ENCODE measurements around the gene CEP20.

The CEP20 gene

GRCh38 chr16:15897834-15898254 lies 9.4 kb upstream of the CEP20 start:
- no peak for DNase-seq (ENCODE audit: low read depth in 2 of 2)

GRCh38 chr16:15897121-15897780 lies 8.8 kb upstream of the CEP20 start:
- DNase-seq (ENCODE audit: low read depth in 2 of 2): no peak

- no peak for DNase-seq (ENCODE audit: low read depth in 2 of 2)
These were observed 6.4 kb upstream of the CEP20 start for GRCh38 chr16:15894571-15895374.

- DNase-seq (ENCODE audit: low read depth in 2 of 2): no peak
These were observed 3.1 kb upstream of the CEP20 start for GRCh38 chr16:15891508-15891907.

- DNase-seq (ENCODE audit: low read depth in 2 of 2): no peak
These were observed 1.1 kb downstream of the CEP20 start for GRCh38 chr16:15887283-15887682.

GRCh38 chr16:15886078-15886477 lies 2.3 kb downstream of the CEP20 start:
- DNase-seq (ENCODE audit: low read depth in 2 of 2): no peak

DNA sequence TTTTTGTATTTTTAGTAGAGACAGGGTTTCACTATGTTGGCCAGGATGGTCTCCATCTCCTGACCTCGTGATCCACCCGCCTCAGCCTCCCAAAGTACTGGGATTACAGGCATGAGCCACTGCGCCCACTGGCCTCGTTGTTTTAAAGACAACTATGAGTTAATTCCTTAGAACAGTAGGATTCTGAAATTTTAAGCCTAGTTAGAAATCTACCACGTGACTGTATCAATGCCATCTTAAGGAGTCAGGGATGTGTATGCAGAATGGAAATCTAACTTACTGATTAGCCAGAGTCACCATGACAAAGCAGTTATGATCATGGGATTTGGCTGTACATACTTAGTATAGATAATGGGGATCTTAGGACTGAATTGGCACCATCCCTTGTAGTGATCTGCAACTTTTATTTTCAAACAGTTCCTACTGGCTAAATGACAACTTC lies 2.8 kb downstream of the CEP20 start:
- DNase-seq (ENCODE audit: low read depth in 2 of 2): no peak

- DNase-seq (ENCODE audit: low read depth in 2 of 2): no peak
These were observed 5.8 kb downstream of the CEP20 start for GRCh38 chr16:15882563-15882962.

DNA sequence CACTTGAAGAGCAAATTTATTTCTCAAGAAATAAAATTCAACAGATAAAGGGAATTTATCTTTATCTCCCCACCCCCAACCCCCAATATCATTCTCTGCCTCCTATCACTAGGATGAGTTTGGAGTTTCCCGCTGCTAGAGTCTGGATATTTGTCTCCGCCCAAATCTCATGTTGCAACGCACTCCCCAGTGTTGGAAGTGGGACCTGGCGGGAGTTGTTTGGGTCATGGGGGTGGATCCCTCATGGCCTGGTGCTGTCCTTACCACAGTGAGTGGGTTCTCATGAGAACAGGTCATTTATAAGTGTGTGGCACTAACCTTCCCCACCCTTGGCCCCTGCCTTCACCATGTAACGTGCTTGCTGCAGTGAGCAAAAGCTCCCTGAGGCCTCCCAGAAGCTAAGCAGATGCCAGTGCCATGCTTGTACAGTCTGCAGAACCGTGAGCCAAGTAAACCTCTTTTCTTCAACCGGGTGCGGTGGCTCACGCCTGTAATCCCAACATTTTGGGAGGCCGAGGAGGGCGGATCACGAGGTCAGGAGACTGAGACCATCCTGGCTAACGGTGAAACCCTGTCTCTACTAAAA lies 6.5 kb downstream of the CEP20 start:
- DNase-seq (ENCODE audit: low read depth in 2 of 2): no peak

DNA sequence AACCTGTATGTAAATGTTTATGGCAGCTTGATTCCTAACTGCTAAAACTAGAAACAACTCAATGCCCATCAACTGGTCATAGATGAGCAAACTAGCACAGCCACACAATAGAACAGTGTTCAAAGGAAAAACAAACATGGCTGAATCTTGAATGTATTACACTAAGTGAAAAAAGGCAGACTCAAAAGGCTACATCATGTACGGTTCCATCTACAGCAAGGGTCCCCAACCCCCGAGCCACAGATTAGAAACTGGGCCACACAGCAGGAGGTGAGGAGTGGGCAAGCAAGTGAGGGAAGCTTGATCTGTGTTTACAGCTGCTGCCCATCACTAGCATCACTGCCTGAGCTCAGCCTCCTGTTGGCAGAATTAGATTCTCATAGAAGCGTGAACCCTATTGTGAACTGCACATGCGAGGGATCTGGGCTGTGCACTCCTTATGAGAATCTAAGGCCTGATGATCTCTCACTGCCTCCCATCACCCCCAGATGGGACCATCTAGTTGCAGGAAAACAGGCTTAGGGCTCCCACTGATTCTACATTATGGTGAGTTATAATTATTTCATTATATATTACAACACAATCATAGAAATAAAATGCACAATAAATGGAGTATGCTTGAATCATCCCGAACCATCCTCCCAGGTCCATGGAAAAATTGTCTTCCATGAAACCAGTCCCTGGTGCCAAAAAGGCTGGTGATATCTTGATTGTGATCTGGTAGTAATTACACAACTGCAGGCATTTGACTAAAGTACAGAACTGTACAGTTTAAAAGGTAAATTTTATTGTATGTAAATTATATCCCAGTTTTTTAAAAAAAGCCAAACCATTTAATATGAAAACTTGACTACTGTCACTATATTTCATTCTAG lies 7.7 kb downstream of the CEP20 start:
- DNase-seq (ENCODE audit: low read depth in 2 of 2): no peak

GRCh38 chr16:15879255-15879811 lies 9.1 kb downstream of the CEP20 start:
- no peak for DNase-seq (ENCODE audit: low read depth in 2 of 2)

- DNase-seq (ENCODE audit: low read depth in 2 of 2): no peak
These were observed 11.9 kb downstream of the CEP20 start for GRCh38 chr16:15876503-15876902.

GRCh38 chr16:15874745-15875314 lies 13.6 kb downstream of the CEP20 start:
- no peak for DNase-seq (ENCODE audit: low read depth in 2 of 2)

- DNase-seq (ENCODE audit: low read depth in 2 of 2): no peak
These were observed 14.7 kb downstream of the CEP20 start for GRCh38 chr16:15873737-15874136.

DNA sequence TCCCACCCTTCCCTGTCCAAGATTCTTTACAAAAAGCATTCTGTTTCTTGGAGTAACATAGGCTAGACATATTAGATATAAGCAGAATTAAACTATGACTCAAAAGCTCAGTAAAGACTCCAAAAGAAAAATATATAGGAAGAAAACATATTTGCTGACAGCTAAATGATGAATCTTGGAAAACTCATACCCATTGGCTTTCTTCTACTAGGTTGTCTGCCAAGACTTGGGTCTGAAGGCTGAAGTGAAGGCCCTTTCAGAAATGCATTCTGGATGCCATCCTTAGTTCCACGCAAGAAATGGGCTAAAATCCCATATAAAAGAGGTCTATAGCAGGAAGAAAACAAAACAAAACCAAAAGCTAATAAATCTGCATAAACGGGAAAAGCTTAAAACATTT lies 15.1 kb downstream of the CEP20 start:
- no peak for DNase-seq (ENCODE audit: low read depth in 2 of 2)

GRCh38 chr16:15870011-15870410 lies 18.4 kb downstream of the CEP20 start:
- DNase-seq (ENCODE audit: low read depth in 2 of 2): no peak

- no peak for DNase-seq (ENCODE audit: low read depth in 2 of 2)
These were observed 22.0 kb downstream of the CEP20 start for GRCh38 chr16:15866451-15866850.

DNA sequence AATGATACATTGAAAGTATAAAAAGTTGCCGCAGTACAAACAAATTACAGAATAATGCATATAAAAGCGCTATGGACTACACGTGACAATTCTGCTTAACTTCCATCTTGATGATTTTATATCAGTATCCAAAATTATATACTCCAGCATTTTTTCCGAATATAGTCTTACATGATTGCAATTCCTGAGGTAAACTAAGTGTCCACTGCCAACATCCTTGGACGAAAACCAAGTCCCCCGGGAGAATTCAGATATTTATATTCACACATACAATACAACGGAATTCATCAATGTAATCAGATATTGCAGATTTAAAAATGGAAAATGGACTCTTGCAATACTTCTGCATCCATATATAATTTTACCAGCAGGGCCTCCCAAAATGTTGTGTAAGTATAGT lies 22.7 kb downstream of the CEP20 start:
- DNase-seq (ENCODE audit: low read depth in 2 of 2): no peak

GRCh38 chr16:15864939-15865338 lies 23.5 kb downstream of the CEP20 start:
- no peak for DNase-seq (ENCODE audit: low read depth in 2 of 2)

DNA sequence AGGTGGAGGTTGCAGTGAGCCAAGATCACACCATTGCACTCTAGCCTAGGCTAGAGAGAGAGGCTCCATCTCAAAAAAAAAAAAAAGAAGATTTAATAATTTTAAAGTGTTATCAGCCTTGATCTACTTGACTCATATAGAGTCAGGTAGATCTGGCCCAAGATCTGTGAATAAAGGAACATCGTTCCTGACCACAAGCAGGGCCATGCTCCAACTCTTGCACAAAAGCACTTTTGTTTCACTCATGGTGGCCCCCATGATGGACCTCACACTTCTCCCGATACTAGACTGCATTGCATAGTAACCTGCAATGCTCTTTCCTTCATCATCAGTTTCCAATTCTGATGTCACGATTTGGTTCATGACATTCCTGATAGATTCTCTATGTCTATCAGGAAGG lies 26.4 kb downstream of the CEP20 start:
- no peak for DNase-seq (ENCODE audit: low read depth in 2 of 2)

DNA sequence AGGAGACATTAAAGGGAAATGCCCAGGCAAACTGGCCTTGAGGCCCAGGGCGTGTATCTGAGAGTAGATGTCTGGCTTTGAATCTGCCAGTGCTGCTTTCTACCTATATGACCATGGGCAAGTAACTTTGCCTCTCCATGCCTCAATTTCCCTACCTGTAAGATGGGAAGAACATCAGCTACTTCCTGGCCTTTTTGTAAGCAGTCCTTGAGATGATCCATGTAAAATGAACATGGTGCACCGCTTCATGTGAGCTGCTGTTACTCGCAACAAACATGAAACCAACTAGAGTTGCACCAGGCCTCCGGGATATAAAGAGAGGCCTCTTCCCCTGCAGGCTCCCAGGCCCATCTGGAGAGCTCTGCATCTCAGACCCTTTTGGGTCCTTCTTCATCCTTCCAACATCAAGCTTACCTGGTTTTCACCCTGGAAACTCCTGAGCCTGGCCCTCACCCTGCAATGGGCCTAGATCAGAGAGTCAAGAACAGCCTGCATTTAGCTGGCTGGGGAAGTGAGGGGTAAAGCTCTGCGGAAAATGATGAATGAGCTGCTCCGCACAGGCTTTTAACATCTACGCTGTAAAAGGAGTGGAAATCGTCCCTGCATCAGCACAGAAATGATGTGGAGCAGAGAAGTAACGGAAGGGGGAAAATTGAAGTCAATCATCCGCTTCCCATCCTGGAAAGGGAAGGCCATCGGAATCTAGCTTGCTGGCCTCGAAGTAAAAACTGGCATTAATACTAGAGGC lies 29.3 kb downstream of the CEP20 start:
- no peak for DNase-seq (ENCODE audit: low read depth in 2 of 2)
